H9 (cell line): ENCODE data around the gene MAT2A. TPM values are rescaled to one million over a fixed set of nuclear protein-coding genes. Genes with fewer than 3 reads are reported as not detected.

Source experiments
- DNase-seq: peaks from one replicate; pipeline ENCODE4 v3.0.0-alpha.2; 2017
- H2AFZ ChIP-seq: one replicate; pipeline ENCODE4 v1.6.1; 2013; ENCODE audit warnings: mild to moderate bottlenecking, low read length, control low read depth, moderate library complexity
- H2AK5ac ChIP-seq: 2 replicates; pipeline ENCODE4 v1.6.1; 2013; ENCODE audit warnings: low read length, control low read depth, mixed read lengths; ENCODE audit not compliant: insufficient read length
- H2BK120ac ChIP-seq: one replicate; pipeline ENCODE4 v1.6.1; 2013; ENCODE audit warnings: low read depth, mild to moderate bottlenecking, low read length, control low read depth, inconsistent platforms; ENCODE audit not compliant: poor library complexity, severe bottlenecking
- H2BK12ac ChIP-seq: 2 replicates; pipeline ENCODE4 v1.6.1; 2013; ENCODE audit warnings: low read length, control low read depth, mixed read lengths, low read depth; ENCODE audit not compliant: insufficient read length
- H2BK15ac ChIP-seq: 2 replicates; pipeline ENCODE4 v1.6.1; 2013; ENCODE audit warnings: low read depth, low read length, control low read depth
- H2BK20ac ChIP-seq: one replicate; pipeline ENCODE4 v1.6.1; 2013; ENCODE audit warnings: low read depth, mild to moderate bottlenecking, low read length, control low read depth, inconsistent platforms; ENCODE audit not compliant: poor library complexity, severe bottlenecking
- H2BK5ac ChIP-seq: 2 replicates; pipeline ENCODE4 v1.6.1; 2013; ENCODE audit warnings: low read length, control low read depth, mixed read lengths; ENCODE audit not compliant: insufficient read length
- H3K14ac ChIP-seq: 2 replicates; pipeline ENCODE4 v1.6.1; 2013; ENCODE audit warnings: low read length, control low read depth; ENCODE audit not compliant: insufficient read depth
- H3K18ac ChIP-seq: 2 replicates; pipeline ENCODE4 v1.6.1; 2013; ENCODE audit warnings: low read depth, mild to moderate bottlenecking, mixed read lengths, low read length, control low read depth; ENCODE audit not compliant: insufficient read length
- H3K23ac ChIP-seq: 2 replicates; pipeline ENCODE4 v1.6.1; 2013; ENCODE audit warnings: low read length, control low read depth, mixed read lengths, low read depth; ENCODE audit not compliant: insufficient read length
- H3K23me2 ChIP-seq: 2 replicates; pipeline ENCODE4 v1.6.1; 2013; ENCODE audit warnings: low read depth, mild to moderate bottlenecking, mixed read lengths, low read length, control low read depth; ENCODE audit not compliant: insufficient read length, poor library complexity, severe bottlenecking
- H3K27ac ChIP-seq: 2 replicates; pipeline ENCODE4 v1.5.1; 2013; ENCODE audit warnings: low read length, control low read depth, mixed read lengths, low read depth; ENCODE audit not compliant: insufficient read length
- H3K27me3 ChIP-seq: 2 replicates; pipeline ENCODE4 v1.6.1; 2013; ENCODE audit warnings: low read length, control low read depth, inconsistent platforms; ENCODE audit not compliant: insufficient read depth
- H3K4ac ChIP-seq: 2 replicates; pipeline ENCODE4 v1.6.1; 2013; ENCODE audit warnings: low read depth, mild to moderate bottlenecking, control low read depth, inconsistent platforms, low read length, moderate library complexity
- H3K4me1 ChIP-seq: 2 replicates; pipeline ENCODE4 v1.6.1; 2013; ENCODE audit warnings: low read length, control low read depth, inconsistent platforms; ENCODE audit not compliant: insufficient read depth
- H3K4me2 ChIP-seq: 2 replicates; pipeline ENCODE4 v1.6.1; 2013; ENCODE audit warnings: low read length, control low read depth, mixed read lengths; ENCODE audit not compliant: insufficient read length, insufficient read depth
- H3K56ac ChIP-seq: 2 replicates; pipeline ENCODE4 v1.6.1; 2013; ENCODE audit warnings: low read depth, mild to moderate bottlenecking, mixed read lengths, low read length, control low read depth; ENCODE audit not compliant: insufficient read length
- H3K79me1 ChIP-seq: 2 replicates; pipeline ENCODE4 v1.6.1; 2013; ENCODE audit warnings: low read depth, mild to moderate bottlenecking, moderate library complexity, low read length, control low read depth, inconsistent platforms; ENCODE audit not compliant: insufficient read depth, poor library complexity, severe bottlenecking
- H3K79me2 ChIP-seq: 2 replicates; pipeline ENCODE4 v1.6.1; 2013; ENCODE audit warnings: low read length, control low read depth, inconsistent platforms; ENCODE audit not compliant: insufficient read depth
- H3K9ac ChIP-seq: 2 replicates; pipeline ENCODE4 v1.6.1; 2013; ENCODE audit warnings: low read length, control low read depth, mixed read lengths; ENCODE audit not compliant: insufficient read length; ENCODE audit errors: extremely low read depth
- H3K9me3 ChIP-seq: one replicate; pipeline ENCODE4 v1.6.1; 2013; ENCODE audit warnings: low read depth, low read length, inconsistent platforms; ENCODE audit not compliant: control insufficient read depth
- H3T11ph ChIP-seq: one replicate; pipeline ENCODE4 v1.6.1; 2013; ENCODE audit warnings: mild to moderate bottlenecking, low read length, control low read depth, inconsistent platforms
- H4K20me1 ChIP-seq: one replicate; pipeline ENCODE4 v1.6.1; 2013; ENCODE audit not compliant: control insufficient read depth, insufficient read length, insufficient read depth
- H4K5ac ChIP-seq: 2 replicates; pipeline ENCODE4 v1.6.1; 2013; ENCODE audit warnings: low read depth, mild to moderate bottlenecking, mixed read lengths, low read length, control low read depth; ENCODE audit not compliant: insufficient read length
- H4K8ac ChIP-seq: replicated peaks from 2 replicates; pipeline ENCODE4 v1.6.1; 2013; ENCODE audit warnings: low read length, control low read depth, mixed read lengths, low read depth; ENCODE audit not compliant: insufficient read length
- H4K91ac ChIP-seq: 2 replicates; pipeline ENCODE4 v1.6.1; 2013; ENCODE audit warnings: low read depth, mild to moderate bottlenecking, moderate library complexity, mixed read lengths, low read length, control low read depth; ENCODE audit not compliant: insufficient read length
- H3K27ac Mint-ChIP-seq, 3 experiments: 2 replicates in 2 of 3; 3 replicates in 1 of 3; pipeline ENCODE4 v1.8.0; 2020 to 2021; ENCODE audit warnings: mixed read lengths in 3 of 3, mild to moderate bottlenecking in 1 of 3, moderate library complexity in 1 of 3
- H3K27me3 Mint-ChIP-seq: 2 replicates; pipeline ENCODE4 v1.8.0; 2021; ENCODE audit warnings: low read depth, mild to moderate bottlenecking, moderate library complexity, mixed read lengths
- H3K36me3 Mint-ChIP-seq, 3 experiments: 2 replicates in 2 of 3; 3 replicates in 1 of 3; pipeline ENCODE4 v1.8.0; 2020 to 2021; ENCODE audit warnings: low read depth in 3 of 3, mixed read lengths in 3 of 3; ENCODE audit not compliant: insufficient read depth in 1 of 3
- H3K4me1 Mint-ChIP-seq, 2 experiments: 2 replicates each; pipeline ENCODE4 v1.8.0; 2020; ENCODE audit warnings: mixed read lengths in 2 of 2
- H3K4me3 Mint-ChIP-seq, 2 experiments: 2 replicates in 1 of 2; 3 replicates in 1 of 2; pipeline ENCODE4 v1.8.0; 2020 to 2021; ENCODE audit warnings: mild to moderate bottlenecking in 2 of 2, mixed read lengths in 2 of 2, moderate library complexity in 1 of 2
- H3K9me3 Mint-ChIP-seq, 2 experiments: 2 replicates in 1 of 2; 3 replicates in 1 of 2; pipeline ENCODE4 v1.8.0; 2020; ENCODE audit warnings: mild to moderate bottlenecking in 2 of 2, mixed read lengths in 2 of 2, moderate library complexity in 1 of 2
- WGBS: extraction: QIAGEN DNeasy Blood & Tissue Kit; methylation state at CpG from one replicate; pipeline ENCODE4 v1.1.7; 2013; ENCODE audit warnings: missing lambda C conversion rate, low lambda C conversion rate, mixed read lengths; ENCODE audit not compliant: insufficient read length; ENCODE audit errors: extremely low coverage; 5-methylcytosine and 5-hydroxymethylcytosine counted together
- total RNA-seq: library from RNA; stranded (reverse); gene quantifications from 2 replicates; pipeline ENCODE4 v1.2.1, GENCODE V29; 2021
- TF ChIP-seq, protein P1 (sequence below): fragments of 200-600 bp; sonication (generic); conservative IDR thresholded peaks from 3 replicates; pipeline ENCODE4 v1.8.0; 2021; ENCODE audit warnings: antibody characterized with exemption, mild to moderate bottlenecking

MAT2A gene
- total RNA-seq, 1 experiment from 2014 or later, result 459 TPM

GRCh38 chr2:85547859-85548607 lies 9.1 kb downstream of the MAT2A start:
- H3K27ac ChIP-seq, result no peak overlapping the region
- no peak overlapping the region for H3T11ph ChIP-seq
- WGBS, result no CpG with 5 or more reads among the region's 6 CpGs
- H2AK5ac ChIP-seq, result no peak overlapping the region
- no peak overlapping the region for H4K91ac ChIP-seq
- no peak overlapping the region for H2AFZ ChIP-seq
- H4K5ac ChIP-seq, result no peak overlapping the region
- H3K36me3 Mint-ChIP-seq, result peaks cover 23 to 73% (median 57%) of the 10 kb centered on the region in 3 experiments; a peak in 6 of 7 replicates
- H3K9me3 ChIP-seq, result no peaks in the 10 kb centered on the region
- TF ChIP-seq, protein P1, sequence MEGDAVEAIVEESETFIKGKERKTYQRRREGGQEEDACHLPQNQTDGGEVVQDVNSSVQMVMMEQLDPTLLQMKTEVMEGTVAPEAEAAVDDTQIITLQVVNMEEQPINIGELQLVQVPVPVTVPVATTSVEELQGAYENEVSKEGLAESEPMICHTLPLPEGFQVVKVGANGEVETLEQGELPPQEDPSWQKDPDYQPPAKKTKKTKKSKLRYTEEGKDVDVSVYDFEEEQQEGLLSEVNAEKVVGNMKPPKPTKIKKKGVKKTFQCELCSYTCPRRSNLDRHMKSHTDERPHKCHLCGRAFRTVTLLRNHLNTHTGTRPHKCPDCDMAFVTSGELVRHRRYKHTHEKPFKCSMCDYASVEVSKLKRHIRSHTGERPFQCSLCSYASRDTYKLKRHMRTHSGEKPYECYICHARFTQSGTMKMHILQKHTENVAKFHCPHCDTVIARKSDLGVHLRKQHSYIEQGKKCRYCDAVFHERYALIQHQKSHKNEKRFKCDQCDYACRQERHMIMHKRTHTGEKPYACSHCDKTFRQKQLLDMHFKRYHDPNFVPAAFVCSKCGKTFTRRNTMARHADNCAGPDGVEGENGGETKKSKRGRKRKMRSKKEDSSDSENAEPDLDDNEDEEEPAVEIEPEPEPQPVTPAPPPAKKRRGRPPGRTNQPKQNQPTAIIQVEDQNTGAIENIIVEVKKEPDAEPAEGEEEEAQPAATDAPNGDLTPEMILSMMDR, result no peak
- H4K20me1 ChIP-seq, result no peaks in the 10 kb centered on the region
- H3K9me3 Mint-ChIP-seq, result no peaks in the 10 kb centered on the region
- no peaks in the 10 kb centered on the region for H3K79me2 ChIP-seq
- no peak overlapping the region for H4K8ac ChIP-seq
- DNase-seq, result no peak
- H3K27me3 ChIP-seq, result no peaks in the 10 kb centered on the region
- H3K14ac ChIP-seq, result no peak overlapping the region
- peaks cover 6 to 17% of the 10 kb centered on the region in 2 experiments for H3K4me1 Mint-ChIP-seq
- H3K4me2 ChIP-seq, result no peak overlapping the region
- H3K27me3 Mint-ChIP-seq, result no peaks in the 10 kb centered on the region; the same call in 1 of the 2 replicates
- no peak overlapping the region for H3K18ac ChIP-seq
- H3K4me1 ChIP-seq, result no peaks in the 10 kb centered on the region
- H3K23ac ChIP-seq, result no peak overlapping the region
- H2BK15ac ChIP-seq, result no peak overlapping the region
- H3K4ac ChIP-seq, result no peak overlapping the region
- H3K9ac ChIP-seq, result no peak overlapping the region
- no peak overlapping the region for H2BK20ac ChIP-seq
- H2BK5ac ChIP-seq, result no peak overlapping the region
- peak overlapping the region in 2 of 3 experiments; percentile 49 to 80; a peak in 2 of 7 replicates for H3K27ac Mint-ChIP-seq
- H2BK12ac ChIP-seq, result no peak overlapping the region
- no peaks in the 10 kb centered on the region for H3K79me1 ChIP-seq
- no peak overlapping the region for H2BK120ac ChIP-seq
- no peak overlapping the region for H3K4me3 Mint-ChIP-seq
- H3K23me2 ChIP-seq, result no peaks in the 10 kb centered on the region
- no peak overlapping the region for H3K56ac ChIP-seq
